GM21367 (cell line): ENCODE results near the gene UGT2A3.

ENCODE experiments used
- ATAC-seq: cut with Tn5 transposase; IDR thresholded peaks from one replicate; pipeline ENCODE4 v1.9.1; 2021; ENCODE audit not compliant: unreplicated experiment

UGT2A3 gene

GRCh38 chr4:68917016-68917415 is 34.6 kb downstream of the UGT2A3 start:
- ATAC-seq, result no peak

- no peak for ATAC-seq
Measured at GRCh38 chr4:68912807-68913206, 38.8 kb downstream of the UGT2A3 start.

GRCh38 chr4:68909385-68909784 is 42.2 kb downstream of the UGT2A3 start:
- ATAC-seq, result no peak

- ATAC-seq, result no peak
Measured at GRCh38 chr4:68907788-68908700, 43.6 kb downstream of the UGT2A3 start.

- ATAC-seq, result no peak
Measured at GRCh38 chr4:68907245-68907644, 44.4 kb downstream of the UGT2A3 start.

GRCh38 chr4:68906780-68907137 is 44.8 kb downstream of the UGT2A3 start:
- ATAC-seq, result no peak

GRCh38 chr4:68905939-68906779 is 45.4 kb downstream of the UGT2A3 start:
- ATAC-seq, result no peak

GRCh38 chr4:68905598-68905938 is 46.0 kb downstream of the UGT2A3 start:
- ATAC-seq, result no peak

GRCh38 chr4:68904786-68905185 is 46.8 kb downstream of the UGT2A3 start:
- no peak for ATAC-seq

GRCh38 chr4:68896749-68897148 is 54.9 kb downstream of the UGT2A3 start:
- ATAC-seq, result no peak

GRCh38 chr4:68895561-68896198 is 55.9 kb downstream of the UGT2A3 start:
- no peak for ATAC-seq

- no peak for ATAC-seq
Measured at GRCh38 chr4:68892861-68893260, 58.7 kb downstream of the UGT2A3 start.

- no peak for ATAC-seq
Measured at GRCh38 chr4:68891678-68892077, 59.9 kb downstream of the UGT2A3 start.

GRCh38 chr4:68885545-68885944 is 66.1 kb downstream of the UGT2A3 start:
- no peak for ATAC-seq

GRCh38 chr4:68883870-68884269 is 67.7 kb downstream of the UGT2A3 start:
- ATAC-seq, result no peak
